NCI-H2227 (cell line): ENCODE data around the gene NEK9.
A peak's percentile ranks its signal among the peaks of the same experiment; 100 is the strongest.

ENCODE experiments used
- DNase-seq: peaks from one replicate; lab custom pipeline; 2025; ENCODE audit not compliant: unreplicated experiment; lab: John Stamatoyannopoulos, UW

NEK9 gene

GRCh38 chr14:75113932-75114539 is 12.8 kb downstream of the NEK9 start:
- DNase-seq = no peak

- DNase-seq = peak; percentile 86
Measured at GRCh38 chr14:75109877-75110276, 17.0 kb downstream of the NEK9 start.

- no peak for DNase-seq
Measured at GRCh38 chr14:75107186-75107585, 19.7 kb downstream of the NEK9 start.

- no peak for DNase-seq
Measured at GRCh38 chr14:75101491-75101890, 25.4 kb downstream of the NEK9 start.

GRCh38 chr14:75098682-75099081 is 28.2 kb downstream of the NEK9 start:
- DNase-seq = no peak

GRCh38 chr14:75098212-75098611 is 28.6 kb downstream of the NEK9 start:
- DNase-seq = no peak

GRCh38 chr14:75096959-75097358 is 29.9 kb downstream of the NEK9 start:
- no peak for DNase-seq

GRCh38 chr14:75095690-75096089 is 31.2 kb downstream of the NEK9 start:
- DNase-seq = no peak

GRCh38 chr14:75094896-75095295 is 32.0 kb downstream of the NEK9 start:
- no peak for DNase-seq

- no peak for DNase-seq
Measured at GRCh38 chr14:75092698-75093097, 34.1 kb downstream of the NEK9 start.

- no peak for DNase-seq
Measured at GRCh38 chr14:75091251-75091650, 35.6 kb downstream of the NEK9 start.

GRCh38 chr14:75090353-75090752 is 36.5 kb downstream of the NEK9 start:
- no peak for DNase-seq

GRCh38 chr14:75088566-75089373 is 38.1 kb downstream of the NEK9 start:
- peak; percentile 69 for DNase-seq

- no peak for DNase-seq
Measured at GRCh38 chr14:75088153-75088552, 38.7 kb downstream of the NEK9 start.

- no peak for DNase-seq
Measured at GRCh38 chr14:75084513-75084912, 42.3 kb downstream of the NEK9 start.

- no peak for DNase-seq
Measured at GRCh38 chr14:75083271-75083670, 43.6 kb downstream of the NEK9 start.

GRCh38 chr14:75081660-75082229 is 45.1 kb downstream of the NEK9 start:
- no peak for DNase-seq

- DNase-seq = no peak
Measured at GRCh38 chr14:75079521-75079920, 47.3 kb downstream of the NEK9 start.

- DNase-seq = peak; percentile 85
Measured at GRCh38 chr14:75077794-75078193, 49.1 kb downstream of the NEK9 start.

- DNase-seq = no peak
Measured at GRCh38 chr14:75070383-75070782, 56.5 kb downstream of the NEK9 start.

- DNase-seq = no peak
Measured at GRCh38 chr14:75069811-75070145, 57.1 kb downstream of the NEK9 start.

- peak; percentile 67 for DNase-seq
Measured at GRCh38 chr14:75069121-75069810, 57.6 kb downstream of the NEK9 start, which contains the start of gene ZC2HC1C. TSS of gene ZC2HC1C (plus strand) at chr14:75069641. CDS start at chr14:75070574, 933 bp downstream.
